Subcutaneous abdominal adipose tissue (tissue), 5 donors: Measurements from ENCODE around the gene TDP1.
"Not testable (repeated sequence)": the region's sequence is repeated elsewhere in the genome, so short reads cannot be mapped to it uniquely, and the experiment has no call there.

Experiments
- H3K27ac ChIP-seq: one replicate; pipeline ENCODE4 v1.7.0; 2013; ENCODE audit warnings: low read depth, mild to moderate bottlenecking, inconsistent platforms, low read length, moderate library complexity
- H3K27me3 ChIP-seq, 5 donors: one replicate each; pipeline ENCODE4 v1.7.0; 2013; ENCODE audit warnings: low read length in 5 of 5, inconsistent platforms in 1 of 5; ENCODE audit not compliant: control insufficient read depth in 5 of 5, insufficient read depth in 4 of 5
- H3K36me3 ChIP-seq, 5 donors: one replicate each; pipeline ENCODE4 v1.7.0; 2013; ENCODE audit warnings: low read length in 5 of 5; ENCODE audit not compliant: control insufficient read depth in 5 of 5, insufficient read depth in 5 of 5
- H3K4me1 ChIP-seq, 5 donors: one replicate each; pipeline ENCODE4 v1.7.0; 2013; ENCODE audit warnings: low read length in 5 of 5, mild to moderate bottlenecking in 3 of 5, moderate library complexity in 1 of 5; ENCODE audit not compliant: control insufficient read depth in 5 of 5, insufficient read depth in 5 of 5
- H3K4me3 ChIP-seq, 5 donors: one replicate each; pipeline ENCODE4 v1.7.0; 2013; ENCODE audit warnings: low read length in 5 of 5, low read depth in 1 of 5
- H3K9ac ChIP-seq, 5 donors: one replicate each; pipeline ENCODE4 v1.7.0; 2013; ENCODE audit warnings: low read length in 5 of 5, mild to moderate bottlenecking in 4 of 5, moderate library complexity in 3 of 5
- H3K9me3 ChIP-seq, 5 donors: one replicate each; pipeline ENCODE4 v1.7.0; 2013; ENCODE audit warnings: low read length in 5 of 5; ENCODE audit not compliant: control insufficient read depth in 5 of 5
- donor health status: healthy.
- donor health status: healthy.
- donor health status: healthy.
- donor health status: healthy.
- donor health status: healthy.

The TDP1 gene

DNA sequence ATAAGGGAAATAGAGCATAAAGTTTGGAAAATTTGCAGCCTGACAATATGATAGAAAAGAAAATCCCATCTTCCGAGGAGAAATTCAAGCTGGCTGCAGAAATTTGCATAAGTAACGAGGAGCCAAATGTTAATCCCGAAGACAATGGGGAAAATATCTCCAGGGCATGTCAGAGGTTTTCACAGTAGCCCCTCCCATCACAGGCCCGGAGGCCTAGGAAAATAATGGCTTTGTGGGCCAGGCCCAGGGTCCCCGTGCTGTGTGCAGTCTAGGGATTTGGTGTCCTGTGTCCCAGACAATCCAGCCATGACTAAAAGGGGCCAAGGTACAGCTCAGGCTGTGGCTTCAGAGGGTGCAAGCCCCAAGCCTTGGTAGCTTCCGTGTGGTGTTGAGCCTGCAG is 133.8 kb downstream of the TDP1 start:
- H3K27me3 ChIP-seq, H3K4me3 ChIP-seq, H3K27ac ChIP-seq, H3K9ac ChIP-seq, H3K36me3 ChIP-seq, H3K9me3 ChIP-seq: not testable (repeated sequence)
- H3K4me1 ChIP-seq, result peaks cover 5 to 14% (median 8%) of the 10 kb centered on the region in 5 donors

GRCh38 chr14:90091393-90091792 is 135.7 kb downstream of the TDP1 start:
- no peak overlapping the region for H3K27ac ChIP-seq
- peaks cover 5 to 14% (median 8%) of the 10 kb centered on the region in 5 donors for H3K4me1 ChIP-seq
- H3K9me3 ChIP-seq, result no peaks in the 10 kb centered on the region
- H3K27me3 ChIP-seq, result no peaks in the 10 kb centered on the region
- no peak overlapping the region for H3K4me3 ChIP-seq
- no peak overlapping the region for H3K9ac ChIP-seq
- no peaks in the 10 kb centered on the region for H3K36me3 ChIP-seq

DNA sequence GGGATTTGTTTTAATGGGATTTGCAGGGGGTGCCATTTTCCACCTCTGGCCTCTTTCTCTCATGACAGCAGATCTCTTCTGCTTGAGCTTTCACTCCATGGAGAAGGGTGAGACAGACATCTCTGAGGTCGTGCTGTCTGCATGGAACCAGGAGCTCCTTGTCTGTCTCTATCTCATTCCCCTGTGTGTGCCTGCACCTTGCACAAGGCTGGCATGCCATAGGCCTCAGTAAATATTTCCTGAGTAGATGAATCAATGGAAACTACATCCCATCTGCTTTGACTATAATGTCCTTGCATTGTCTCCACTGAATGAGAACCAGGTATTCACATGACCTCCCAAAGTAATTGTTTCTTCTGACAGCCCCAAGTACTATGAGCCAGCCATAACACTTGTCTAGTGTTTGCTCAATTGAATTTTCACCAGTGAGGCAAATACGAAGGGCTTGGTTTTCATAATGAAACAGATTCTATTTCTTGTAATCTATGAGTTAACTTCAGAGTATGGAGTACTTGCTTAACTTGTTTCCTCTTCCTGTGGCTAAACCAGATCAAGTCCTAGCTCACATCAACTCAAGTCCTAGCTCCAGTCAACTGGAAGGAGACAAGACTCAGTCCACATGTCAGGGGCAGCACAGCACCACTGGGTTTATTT is 138.3 kb downstream of the TDP1 start:
- no peak overlapping the region for H3K4me3 ChIP-seq
- H3K4me1 ChIP-seq, result peaks cover 2 to 11% (median 7%) of the 10 kb centered on the region in 5 donors
- H3K27me3 ChIP-seq, result no peaks in the 10 kb centered on the region
- no peak overlapping the region for H3K9ac ChIP-seq
- H3K27ac ChIP-seq, result no peak overlapping the region
- no peaks in the 10 kb centered on the region for H3K36me3 ChIP-seq
- no peaks in the 10 kb centered on the region for H3K9me3 ChIP-seq
